ENCODE results near the gene DAAM1.

DAAM1 gene

DNA sequence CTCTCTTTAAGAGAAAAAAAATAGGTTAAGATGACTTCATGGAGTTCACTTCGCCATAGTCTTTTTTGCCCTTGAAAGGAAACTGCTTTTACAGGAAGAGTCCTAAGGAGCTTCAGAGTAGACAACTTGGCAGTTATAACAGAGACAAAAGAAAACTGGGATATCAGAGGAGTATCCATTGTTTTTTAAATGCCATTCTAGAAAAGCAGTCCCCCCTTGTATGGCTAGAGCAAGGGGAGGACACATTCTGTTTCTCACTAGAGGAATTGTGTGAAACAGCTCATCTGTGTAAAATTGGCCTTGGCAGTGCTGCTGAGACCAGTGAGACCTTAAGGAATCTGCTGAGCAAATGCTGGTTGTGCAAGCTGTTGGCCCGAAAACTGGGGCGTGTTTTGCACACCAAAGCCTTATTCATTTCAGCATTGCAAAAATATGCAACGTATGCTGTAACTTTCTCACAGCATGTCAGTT lies 148.7 kb downstream of the DAAM1 start:
- Mint-ChIP-seq H3K4me1 (no peaks in the 10 kb centered on the region), H3K27ac (no peak overlapping the region), H3K9me3 (no peaks in the 10 kb centered on the region), H3K27me3 (no peaks in the 10 kb centered on the region), H3K36me3 (peaks cover 23% of the 10 kb centered on the region), H3K4me3 (no peak overlapping the region)

DNA sequence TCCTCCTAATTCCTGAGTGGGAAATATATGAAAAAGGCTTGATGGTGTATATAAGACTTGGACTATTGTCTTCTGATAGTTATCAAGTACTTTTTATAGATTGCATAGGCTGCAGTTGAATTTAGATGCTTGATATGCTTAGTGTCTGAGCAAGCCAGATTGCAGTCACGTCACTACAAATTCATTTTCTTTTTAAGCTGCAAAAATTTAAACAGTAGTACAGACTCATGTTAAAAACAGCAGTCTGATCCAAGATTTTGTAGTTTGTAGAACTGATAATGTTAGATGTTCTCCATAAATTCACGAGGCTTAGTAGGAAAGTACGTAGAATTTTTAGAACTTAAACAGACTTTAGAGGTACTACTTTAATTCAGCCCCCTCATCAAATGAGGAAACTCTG lies 150.3 kb downstream of the DAAM1 start:
- no peaks in the 10 kb centered on the region for H3K27me3 Mint-ChIP-seq
- no peak overlapping the region for H3K4me3 Mint-ChIP-seq
- H3K4me1 Mint-ChIP-seq = no peaks in the 10 kb centered on the region
- H3K27ac Mint-ChIP-seq = no peak overlapping the region
- peaks cover 20% of the 10 kb centered on the region for H3K36me3 Mint-ChIP-seq
- no peaks in the 10 kb centered on the region for H3K9me3 Mint-ChIP-seq

DNA sequence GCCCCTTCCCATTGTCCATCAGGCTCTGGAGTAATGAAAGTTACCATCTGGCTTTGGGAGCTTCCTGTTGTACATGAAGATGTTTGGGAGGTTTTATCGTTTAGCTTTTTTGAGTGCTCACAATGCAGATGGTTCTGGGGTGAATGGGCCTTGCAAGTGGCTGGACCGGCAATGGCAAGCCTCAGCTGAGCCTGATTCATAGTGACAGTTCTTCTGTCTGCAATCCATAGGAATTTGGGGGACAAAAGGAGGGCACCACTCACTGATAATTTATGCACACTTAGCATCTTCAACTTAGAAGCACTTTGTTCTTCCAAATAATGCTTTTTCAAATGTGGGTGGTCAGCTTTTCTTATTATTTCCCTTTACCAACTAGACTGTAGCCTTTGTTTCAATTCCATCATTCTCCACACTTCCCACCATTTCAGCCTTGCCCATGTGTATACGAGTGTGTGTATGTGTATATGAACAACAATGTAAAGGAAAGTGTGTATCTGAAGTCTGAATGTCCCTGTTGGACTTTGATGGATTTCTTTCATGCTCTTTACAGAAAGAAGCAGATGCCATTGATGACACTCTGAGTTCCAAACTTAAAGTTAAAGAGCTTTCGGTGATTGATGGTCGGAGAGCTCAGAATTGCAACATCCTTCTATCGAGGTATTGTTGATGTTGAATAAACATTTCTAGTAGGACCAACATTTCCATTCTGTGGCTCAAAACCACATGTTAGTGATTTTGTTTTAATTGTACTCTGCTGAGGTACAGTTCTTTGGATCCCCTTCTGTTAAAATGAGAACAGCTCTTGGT lies 151.3 kb downstream of the DAAM1 start:
- H3K27ac Mint-ChIP-seq = no peak overlapping the region
- H3K4me1 Mint-ChIP-seq = no peaks in the 10 kb centered on the region
- H3K36me3 Mint-ChIP-seq = peaks cover 17% of the 10 kb centered on the region
- no peaks in the 10 kb centered on the region for H3K9me3 Mint-ChIP-seq
- H3K4me3 Mint-ChIP-seq = no peak overlapping the region
- H3K27me3 Mint-ChIP-seq = no peaks in the 10 kb centered on the region

DNA sequence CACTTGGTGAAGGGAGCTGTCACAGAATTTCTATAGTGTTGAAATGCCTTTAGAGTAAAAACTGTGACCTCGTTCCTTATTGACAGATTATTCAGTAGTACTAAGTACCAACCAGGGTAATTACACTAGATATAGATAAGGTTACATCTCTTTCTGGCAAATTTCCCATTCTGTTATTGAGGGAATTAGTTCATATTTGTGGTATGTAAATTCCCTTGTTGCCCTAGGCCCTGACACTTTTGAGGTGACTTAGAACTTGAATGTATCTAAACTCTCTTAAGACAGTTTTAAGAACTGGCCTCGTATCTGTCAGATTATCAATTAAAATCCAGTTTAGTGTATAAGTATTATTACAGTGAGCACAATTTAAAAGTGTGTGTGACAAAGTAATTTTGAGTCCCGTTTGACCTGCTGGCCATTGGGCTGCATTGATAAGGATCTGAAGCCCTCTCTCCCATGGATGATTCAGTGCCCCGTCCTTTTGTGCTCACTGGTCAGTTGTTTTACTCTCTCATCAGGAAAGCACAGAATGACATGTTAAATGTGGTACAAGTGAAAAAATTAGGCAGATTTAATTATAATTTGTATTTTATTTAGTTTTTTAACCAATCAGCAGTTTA lies 153.5 kb downstream of the DAAM1 start:
- Mint-ChIP-seq H3K4me1 (no peaks in the 10 kb centered on the region), H3K27ac (no peak overlapping the region), H3K9me3 (no peaks in the 10 kb centered on the region), H3K27me3 (no peaks in the 10 kb centered on the region), H3K36me3 (peaks cover 17% of the 10 kb centered on the region), H3K4me3 (no peak overlapping the region)

DNA sequence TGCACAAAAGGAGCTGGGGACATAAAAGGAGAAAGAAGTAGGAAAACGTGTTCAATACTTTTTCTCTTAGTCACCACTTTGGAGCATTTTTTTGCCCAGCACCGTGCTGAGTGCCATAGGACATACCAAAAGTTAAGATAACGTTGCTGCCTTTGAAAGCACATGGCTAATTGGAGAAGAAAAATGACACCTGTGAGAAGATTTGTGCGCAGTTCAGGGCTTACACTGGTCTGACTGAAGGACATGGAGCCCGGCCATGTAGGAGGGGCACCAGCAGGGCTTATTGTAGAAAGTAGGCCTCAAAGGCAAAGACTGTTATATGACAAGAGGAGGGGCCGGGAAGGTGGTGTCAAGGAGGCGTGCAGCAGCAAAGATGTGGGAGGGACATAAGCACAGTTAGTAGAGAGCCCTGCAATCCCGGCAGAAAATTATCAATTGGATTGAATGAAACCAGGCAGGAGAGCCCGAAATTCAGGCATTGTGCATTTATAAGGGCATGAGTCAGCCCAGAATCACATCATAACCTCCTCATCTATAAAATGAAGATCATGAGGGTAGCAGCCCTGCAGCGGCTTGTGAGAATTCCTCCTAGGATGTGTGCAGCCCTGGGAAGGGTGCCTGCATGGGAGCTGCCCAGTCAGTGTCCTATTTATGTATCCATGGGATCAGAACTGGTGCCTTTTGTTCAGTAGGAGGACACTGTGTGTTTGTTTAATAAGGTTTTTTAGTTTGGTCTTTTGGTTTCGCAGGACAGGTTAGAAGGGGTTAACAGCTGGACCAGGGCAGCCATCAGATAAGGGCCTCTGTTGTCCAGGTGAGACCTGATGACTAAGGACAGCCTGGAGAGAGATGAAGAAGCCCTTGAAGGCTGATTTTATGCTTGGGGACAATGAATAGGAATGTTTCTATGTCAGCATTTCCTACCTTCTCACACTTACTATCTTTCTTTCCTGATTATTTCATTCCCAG lies 154.3 kb downstream of the DAAM1 start:
- Mint-ChIP-seq H3K4me3 (no peak overlapping the region), H3K36me3 (peaks cover 15% of the 10 kb centered on the region), H3K27ac (no peak overlapping the region), H3K4me1 (no peaks in the 10 kb centered on the region), H3K27me3 (no peaks in the 10 kb centered on the region), H3K9me3 (no peaks in the 10 kb centered on the region)

DNA sequence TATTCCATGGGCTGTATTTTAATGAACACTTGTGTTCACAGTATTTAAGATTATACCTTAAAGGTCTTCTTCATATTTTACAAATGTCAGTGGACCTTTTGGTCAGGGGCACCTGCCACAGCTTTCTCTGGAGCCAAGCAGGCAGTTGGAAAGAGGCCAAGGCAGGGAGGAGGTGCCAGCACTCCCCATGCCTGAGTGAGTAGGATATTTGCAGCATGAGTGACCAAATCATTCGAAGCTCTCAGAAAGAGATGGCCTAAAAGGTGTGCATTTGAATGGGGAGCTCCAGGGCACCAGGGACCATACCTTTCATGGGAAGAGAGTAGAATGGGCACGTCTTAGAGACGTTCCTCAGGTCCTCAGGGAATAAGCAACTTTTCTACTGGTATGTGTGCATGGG lies 155.1 kb downstream of the DAAM1 start:
- H3K27me3 Mint-ChIP-seq = no peaks in the 10 kb centered on the region
- H3K36me3 Mint-ChIP-seq = peaks cover 11% of the 10 kb centered on the region
- H3K27ac Mint-ChIP-seq = no peak overlapping the region
- H3K4me1 Mint-ChIP-seq = no peaks in the 10 kb centered on the region
- no peak overlapping the region for H3K4me3 Mint-ChIP-seq
- H3K9me3 Mint-ChIP-seq = no peaks in the 10 kb centered on the region

DNA sequence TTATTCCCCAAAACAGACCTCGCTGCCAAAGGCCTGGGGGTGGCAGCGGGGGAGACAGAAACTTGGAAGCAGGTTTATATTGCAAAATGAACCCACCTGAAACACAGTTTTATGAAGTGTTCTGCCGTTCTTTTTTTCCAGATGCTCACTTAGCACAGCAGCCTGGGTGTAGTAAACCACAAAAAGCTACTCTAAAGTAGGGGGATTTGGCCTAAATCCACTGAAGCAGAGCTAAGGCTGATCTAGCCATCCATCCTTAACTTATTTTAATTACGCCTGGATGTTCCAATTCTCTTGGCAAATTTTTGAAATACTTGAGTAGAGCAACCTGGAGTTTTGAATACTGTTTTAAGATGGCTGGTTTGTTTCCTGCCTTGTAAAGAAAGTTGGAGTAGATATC lies 155.5 kb downstream of the DAAM1 start:
- Mint-ChIP-seq H3K27ac (no peak overlapping the region), H3K27me3 (no peaks in the 10 kb centered on the region), H3K9me3 (no peaks in the 10 kb centered on the region), H3K4me1 (no peaks in the 10 kb centered on the region), H3K36me3 (peaks cover 11% of the 10 kb centered on the region), H3K4me3 (no peak overlapping the region)

DNA sequence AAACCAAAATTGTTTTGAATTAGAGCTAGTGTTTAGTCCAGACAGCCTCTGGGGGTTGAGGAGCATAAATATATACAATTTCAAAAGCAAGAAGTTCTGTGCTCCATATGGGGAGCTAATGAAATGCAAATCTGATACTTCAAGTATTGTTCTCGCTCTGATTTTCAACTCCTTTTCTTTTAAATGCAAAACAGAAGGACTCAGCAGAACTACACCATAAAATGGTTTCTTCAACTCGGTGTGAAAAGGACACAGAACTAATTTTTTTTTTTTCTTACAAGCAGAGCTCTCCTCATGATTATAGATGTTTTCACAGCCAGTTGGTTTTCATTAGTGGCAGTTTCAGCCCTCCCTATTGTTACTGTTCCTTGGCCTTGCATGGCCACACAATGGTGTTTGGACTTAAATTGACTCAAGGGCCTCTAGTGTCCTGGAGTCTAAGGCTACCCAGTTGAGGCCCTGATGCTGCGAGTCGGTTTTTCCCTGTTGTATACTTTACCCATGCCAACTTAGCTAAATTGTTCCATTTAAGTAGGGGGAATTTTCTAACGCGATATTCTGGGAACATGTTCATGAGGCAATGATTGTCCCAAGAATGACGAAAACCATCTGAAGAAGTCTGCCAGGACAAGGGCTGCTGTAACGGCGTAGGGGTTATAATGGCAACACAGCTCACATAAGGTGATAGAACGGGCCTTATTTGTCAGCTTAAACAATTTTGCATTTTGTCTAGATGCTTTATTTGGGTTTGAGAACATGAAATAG lies 156.4 kb downstream of the DAAM1 start:
- Mint-ChIP-seq H3K36me3 (peaks cover 7% of the 10 kb centered on the region), H3K4me1 (no peaks in the 10 kb centered on the region), H3K4me3 (no peak overlapping the region), H3K27ac (no peak overlapping the region), H3K9me3 (no peaks in the 10 kb centered on the region), H3K27me3 (no peaks in the 10 kb centered on the region)

DNA sequence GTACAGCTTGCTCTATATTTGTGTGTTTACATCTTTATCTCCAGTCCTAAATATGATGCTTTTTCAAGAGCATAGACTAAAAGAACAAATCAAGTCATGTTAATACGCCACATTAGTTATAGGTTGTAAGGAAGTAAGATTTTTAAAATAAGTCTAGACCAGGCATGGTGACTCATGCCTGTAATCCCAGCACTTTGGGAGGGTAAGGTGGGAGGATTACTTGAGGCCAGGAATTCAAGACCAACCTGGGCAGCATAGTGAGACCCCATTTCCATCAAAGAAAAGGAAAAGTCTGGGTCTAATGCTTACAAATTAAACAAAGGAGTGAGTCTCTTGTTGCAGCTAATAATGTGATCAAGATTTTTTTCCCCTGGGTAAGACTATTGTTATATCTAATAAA lies 157.9 kb downstream of the DAAM1 start:
- no peaks in the 10 kb centered on the region for H3K27me3 Mint-ChIP-seq
- peaks cover 2% of the 10 kb centered on the region for H3K36me3 Mint-ChIP-seq

DNA sequence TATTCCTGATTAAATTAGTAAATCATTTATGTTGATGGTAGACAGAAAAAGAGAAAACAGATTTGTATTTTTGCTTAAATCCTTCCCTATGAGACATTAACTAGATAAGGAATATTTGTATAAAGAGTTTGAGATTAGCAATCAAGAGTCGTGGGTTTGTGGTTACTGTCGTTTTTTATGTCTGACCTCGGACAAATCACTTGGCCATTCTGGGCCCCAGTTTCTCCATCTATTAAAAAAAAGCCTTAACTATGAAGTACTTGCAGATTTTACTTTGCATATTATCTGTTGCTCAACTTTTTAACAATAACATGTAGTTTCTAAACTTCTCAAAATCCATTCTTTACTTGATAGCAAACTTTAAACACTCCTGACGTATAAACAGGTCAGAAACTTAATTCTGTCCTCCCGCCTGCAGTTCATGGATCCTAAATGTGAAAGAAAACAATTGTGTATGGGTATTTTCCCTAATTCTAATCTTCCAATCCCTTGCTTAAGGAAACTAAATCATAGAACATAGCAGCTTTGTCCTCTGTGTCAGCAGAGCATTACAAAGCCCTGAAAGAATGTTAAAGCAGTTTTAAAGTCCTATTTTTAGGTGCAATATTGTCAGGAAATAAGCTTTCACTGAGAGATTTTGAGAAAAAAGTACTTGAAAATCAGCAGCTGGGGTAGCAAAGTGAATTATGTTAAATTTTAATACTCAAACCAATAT lies 158.5 kb downstream of the DAAM1 start:
- Mint-ChIP-seq H3K4me3 (no peak overlapping the region), H3K4me1 (no peaks in the 10 kb centered on the region), H3K9me3 (no peaks in the 10 kb centered on the region), H3K27ac (no peak overlapping the region), H3K36me3 (peaks cover 4% of the 10 kb centered on the region), H3K27me3 (no peaks in the 10 kb centered on the region)

More for the DNA sequence above, 157.9 kb downstream of the DAAM1 start:
- H3K9me3 Mint-ChIP-seq = no peaks in the 10 kb centered on the region
- no peak overlapping the region for H3K27ac Mint-ChIP-seq
- H3K4me1 Mint-ChIP-seq = no peaks in the 10 kb centered on the region
- no peak overlapping the region for H3K4me3 Mint-ChIP-seq

DNA sequence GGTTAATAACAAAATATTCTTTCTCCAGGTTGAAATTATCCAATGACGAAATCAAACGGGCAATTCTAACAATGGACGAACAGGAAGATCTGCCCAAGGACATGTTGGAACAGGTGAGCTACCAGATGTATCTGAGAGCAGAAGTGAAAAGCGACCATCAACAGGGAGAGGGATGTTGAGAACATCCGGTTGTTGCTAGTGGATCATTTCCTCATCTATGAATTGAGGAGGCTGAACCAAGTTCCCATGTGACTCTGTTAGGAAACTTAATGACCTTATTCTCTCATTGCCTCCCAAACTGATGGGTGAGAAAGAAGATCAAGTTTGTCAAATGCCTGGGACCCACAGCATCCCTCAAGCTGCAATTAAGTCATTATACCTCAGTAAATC lies 159.0 kb downstream of the DAAM1 start:
- H3K4me3 Mint-ChIP-seq = no peak overlapping the region
- no peaks in the 10 kb centered on the region for H3K27me3 Mint-ChIP-seq
- H3K9me3 Mint-ChIP-seq = no peaks in the 10 kb centered on the region
- no peaks in the 10 kb centered on the region for H3K4me1 Mint-ChIP-seq
- H3K36me3 Mint-ChIP-seq = peaks cover 8% of the 10 kb centered on the region
- no peak overlapping the region for H3K27ac Mint-ChIP-seq

DNA sequence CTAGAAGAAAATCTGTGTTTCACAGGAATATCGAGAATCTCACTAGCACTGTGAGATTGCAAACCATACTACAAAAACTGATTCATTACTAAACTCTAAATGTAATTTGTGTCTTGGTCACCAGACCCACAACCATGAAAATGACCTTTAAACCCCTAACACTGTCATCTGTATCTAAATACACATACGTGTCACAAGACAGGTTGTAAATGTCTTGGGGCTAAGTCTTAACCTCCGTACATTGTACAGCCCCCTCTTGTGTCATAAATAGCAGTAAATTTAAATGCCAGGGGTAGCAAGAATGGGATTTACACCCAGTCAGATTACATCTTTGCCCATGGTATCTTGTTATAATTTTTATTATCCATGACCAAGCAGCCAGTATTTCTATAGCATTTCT lies 159.4 kb downstream of the DAAM1 start:
- Mint-ChIP-seq H3K9me3 (no peaks in the 10 kb centered on the region), H3K27ac (no peak overlapping the region), H3K4me3 (no peak overlapping the region), H3K36me3 (peaks cover 8% of the 10 kb centered on the region), H3K27me3 (no peaks in the 10 kb centered on the region), H3K4me1 (no peaks in the 10 kb centered on the region)

DNA sequence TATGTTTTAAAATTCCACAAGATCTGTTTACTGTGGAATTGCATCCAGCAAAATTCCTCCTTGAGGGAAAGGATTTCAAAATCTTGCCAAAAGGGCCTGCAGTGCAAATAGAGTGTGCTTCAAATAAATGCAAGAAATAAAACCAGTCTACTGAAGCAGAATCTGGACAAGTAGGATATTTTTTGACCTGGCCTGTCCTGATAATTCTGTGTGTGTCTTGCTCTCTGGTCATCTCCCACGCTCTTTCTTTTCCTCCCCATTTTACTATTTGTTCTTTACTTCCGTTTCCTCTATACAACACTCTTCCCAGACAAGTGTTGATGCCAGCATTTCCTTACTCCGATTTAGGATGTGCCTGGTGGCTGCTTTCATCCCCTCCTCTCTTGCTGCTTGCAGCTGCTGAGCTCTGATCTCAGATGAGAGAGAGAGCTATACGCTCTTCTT lies 160.8 kb downstream of the DAAM1 start:
- Mint-ChIP-seq H3K4me1 (no peaks in the 10 kb centered on the region), H3K27ac (no peak overlapping the region), H3K27me3 (no peaks in the 10 kb centered on the region)

DNA sequence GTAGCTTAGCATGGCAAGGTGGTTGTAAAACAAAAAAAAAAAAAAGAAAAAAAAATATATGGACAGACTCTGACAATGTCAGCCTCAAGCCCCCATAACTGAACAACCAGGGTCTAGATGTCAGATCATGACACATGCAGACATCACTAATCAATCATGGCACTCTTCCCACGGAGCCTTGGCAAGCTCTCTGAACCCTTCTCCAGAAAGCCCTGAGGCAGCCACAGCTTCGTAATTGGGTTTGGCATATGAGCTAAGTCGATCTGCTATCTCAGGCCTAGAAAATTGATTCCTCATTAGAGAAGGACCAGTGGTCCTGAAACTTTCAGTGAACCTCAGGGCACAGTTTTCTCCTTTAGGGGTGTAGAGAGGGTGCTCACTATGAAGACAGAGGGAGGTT lies 164.5 kb downstream of the DAAM1 start:
- Mint-ChIP-seq H3K9me3 (no peaks in the 10 kb centered on the region), H3K27me3 (no peaks in the 10 kb centered on the region)

More for the DNA sequence above, 160.8 kb downstream of the DAAM1 start:
- peaks cover 9% of the 10 kb centered on the region for H3K36me3 Mint-ChIP-seq
- no peak overlapping the region for H3K4me3 Mint-ChIP-seq
- H3K9me3 Mint-ChIP-seq = no peaks in the 10 kb centered on the region

More for the DNA sequence above, 164.5 kb downstream of the DAAM1 start:
- Mint-ChIP-seq H3K4me1 (no peaks in the 10 kb centered on the region), H3K27ac (no peak overlapping the region), H3K36me3 (peaks cover 20% of the 10 kb centered on the region), H3K4me3 (no peak overlapping the region)

All from activated naive CD4-positive, alpha-beta T cell treated with anti-CD3 and anti-CD28 coated beads, Interleukin-2, amount 50 U/mL, for 24 hours (primary cell).